IgD-negative memory B cell (primary cell): ENCODE data around the gene SIX4. TPM values are rescaled to one million over a fixed set of nuclear protein-coding genes. Genes with fewer than 3 reads are reported as not detected.

Experiments
- H3K27ac Mint-ChIP-seq, 3 donors: one replicate each; pipeline ENCODE4 v1.8.0; 2020 to 2022; ENCODE audit warnings: mild to moderate bottlenecking in 3 of 3, mixed read lengths in 3 of 3, moderate library complexity in 1 of 3
- H3K27me3 Mint-ChIP-seq: one replicate; pipeline ENCODE4 v1.8.0; 2021; ENCODE audit warnings: mixed read lengths
- H3K36me3 Mint-ChIP-seq: one replicate; pipeline ENCODE4 v1.8.0; 2020; ENCODE audit warnings: mild to moderate bottlenecking, mixed read lengths
- H3K4me1 Mint-ChIP-seq, 3 donors: one replicate each; pipeline ENCODE4 v1.8.0; 2020 to 2022; ENCODE audit warnings: mixed read lengths in 3 of 3, mild to moderate bottlenecking in 1 of 3
- H3K4me3 Mint-ChIP-seq, 4 donors: one replicate each; pipeline ENCODE4 v1.8.0; 2020 to 2022; ENCODE audit warnings: mild to moderate bottlenecking in 4 of 4, mixed read lengths in 4 of 4, moderate library complexity in 3 of 4
- H3K9me3 Mint-ChIP-seq, 3 donors: one replicate each; pipeline ENCODE4 v1.8.0; 2020 to 2021; ENCODE audit warnings: mixed read lengths in 3 of 3, mild to moderate bottlenecking in 1 of 3
- polyA plus RNA-seq: library from polyadenylated mRNA; unstranded; fragments of 300-500 nt; fragmentation: Illumina TruSeq; gene quantifications from one replicate; pipeline ENCODE4 v1.2.3, GENCODE V29; 2021

Gene SIX4
- polyA plus RNA-seq, 1 donor from 2014 or later = not detected

GRCh38 chr14:60695327-60695726, 28.8 kb downstream of the SIX4 start:
- Mint-ChIP-seq H3K27ac (no peak overlapping the region), H3K27me3 (peaks cover 7% of the 10 kb centered on the region), H3K36me3 (no peaks in the 10 kb centered on the region), H3K4me1 (no peaks in the 10 kb centered on the region), H3K4me3 (no peak overlapping the region), H3K9me3 (peaks cover 3 to 6% (median 5%) of the 10 kb centered on the region in 3 donors)

DNA sequence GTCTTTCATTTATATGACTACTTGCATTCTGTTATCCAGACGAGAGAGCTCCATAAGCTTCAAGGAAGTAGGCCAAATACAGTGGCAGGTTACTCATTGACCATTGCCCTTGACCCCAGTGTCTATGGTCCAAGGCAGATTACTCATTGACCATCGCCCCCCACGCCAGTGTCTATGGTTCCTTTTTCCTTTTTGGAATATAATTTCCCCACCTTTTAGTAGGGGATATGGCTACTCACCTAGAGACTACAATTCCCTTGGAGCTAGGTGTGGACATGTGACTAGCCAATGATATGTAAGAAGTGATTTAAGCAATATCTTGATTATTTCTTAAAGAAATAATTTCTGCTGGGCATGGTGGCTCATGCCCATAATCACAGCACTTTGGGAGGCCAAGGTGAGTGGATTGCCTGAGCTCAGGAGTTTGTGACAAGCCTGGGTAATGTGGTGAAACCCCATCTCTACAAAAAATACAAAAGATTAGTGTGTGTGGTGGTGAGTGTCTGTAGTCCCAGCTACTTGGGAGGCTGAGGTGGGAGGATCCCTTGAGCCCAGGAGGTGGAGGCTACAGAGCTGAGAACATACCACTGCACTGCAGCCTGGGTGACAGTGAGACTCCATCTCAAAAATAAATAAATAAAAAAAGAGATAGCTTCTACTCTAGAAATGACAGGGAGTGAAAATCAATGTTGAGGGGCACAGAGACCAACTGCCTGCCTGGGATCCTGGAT, 32.6 kb downstream of the SIX4 start:
- H3K27ac Mint-ChIP-seq = no peak overlapping the region
- peaks cover 2% of the 10 kb centered on the region for H3K27me3 Mint-ChIP-seq
- no peak overlapping the region for H3K4me3 Mint-ChIP-seq
- H3K36me3 Mint-ChIP-seq = no peaks in the 10 kb centered on the region
- H3K4me1 Mint-ChIP-seq = no peaks in the 10 kb centered on the region
- no peaks in the 10 kb centered on the region for H3K9me3 Mint-ChIP-seq

DNA sequence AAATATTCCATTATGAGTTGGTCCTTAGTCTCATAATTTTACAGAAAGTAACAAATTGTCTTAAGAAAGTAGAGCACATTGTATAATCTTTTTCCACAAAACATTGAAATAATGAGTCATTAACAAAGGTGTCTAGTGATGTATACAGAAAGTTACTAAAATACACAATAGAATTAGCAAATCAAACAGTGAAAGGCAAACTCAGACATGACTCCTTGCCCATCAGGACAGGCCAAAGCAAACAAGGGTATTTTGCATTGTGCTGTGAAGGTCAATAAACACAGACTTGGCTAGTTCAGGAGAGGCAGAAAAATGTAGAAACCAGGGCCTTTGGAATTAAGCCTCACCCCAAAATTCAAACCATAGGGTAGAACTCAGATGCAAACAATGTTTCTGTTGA, 37.3 kb downstream of the SIX4 start:
- H3K4me1 Mint-ChIP-seq = peaks cover 0 to 2% (median 0%) of the 10 kb centered on the region in 3 donors
- H3K4me3 Mint-ChIP-seq = no peak overlapping the region
- no peak overlapping the region for H3K27ac Mint-ChIP-seq
- no peaks in the 10 kb centered on the region for H3K36me3 Mint-ChIP-seq
- no peaks in the 10 kb centered on the region for H3K27me3 Mint-ChIP-seq
- peaks cover 0 to 5% (median 5%) of the 10 kb centered on the region in 3 donors for H3K9me3 Mint-ChIP-seq

- Mint-ChIP-seq H3K27ac (no peak overlapping the region), H3K4me3 (no peak overlapping the region), H3K27me3 (peaks cover 5% of the 10 kb centered on the region), H3K4me1 (peaks cover 0 to 2% (median 0%) of the 10 kb centered on the region in 3 donors), H3K9me3 (peaks cover 3 to 5% (median 5%) of the 10 kb centered on the region in 3 donors), H3K36me3 (no peaks in the 10 kb centered on the region)
Observed at GRCh38 chr14:60684203-60684602, 39.9 kb downstream of the SIX4 start.

DNA sequence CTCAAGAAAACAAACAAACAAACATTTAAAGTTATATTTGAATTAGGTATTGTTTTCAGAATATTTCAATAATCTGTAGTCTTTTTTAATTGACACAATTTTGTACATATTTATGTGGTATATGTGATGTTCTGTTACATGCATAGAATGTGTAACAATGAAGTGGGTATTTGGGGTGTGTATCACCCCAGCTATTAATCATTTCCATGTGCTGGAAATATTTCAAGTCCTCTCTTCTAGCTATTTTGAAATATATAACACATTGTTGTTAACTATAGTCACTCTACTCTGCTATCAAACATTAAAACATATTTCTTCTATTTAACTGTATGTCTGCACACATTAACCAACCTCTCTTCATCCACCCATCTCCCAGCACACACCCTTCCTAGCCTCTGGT, 42.9 kb downstream of the SIX4 start:
- no peak overlapping the region for H3K27ac Mint-ChIP-seq
- no peak overlapping the region for H3K4me3 Mint-ChIP-seq
- peaks cover 3 to 5% (median 5%) of the 10 kb centered on the region in 3 donors for H3K9me3 Mint-ChIP-seq
- H3K27me3 Mint-ChIP-seq = peaks cover 5% of the 10 kb centered on the region
- H3K4me1 Mint-ChIP-seq = peaks cover 0 to 2% (median 0%) of the 10 kb centered on the region in 3 donors
- H3K36me3 Mint-ChIP-seq = no peaks in the 10 kb centered on the region

DNA sequence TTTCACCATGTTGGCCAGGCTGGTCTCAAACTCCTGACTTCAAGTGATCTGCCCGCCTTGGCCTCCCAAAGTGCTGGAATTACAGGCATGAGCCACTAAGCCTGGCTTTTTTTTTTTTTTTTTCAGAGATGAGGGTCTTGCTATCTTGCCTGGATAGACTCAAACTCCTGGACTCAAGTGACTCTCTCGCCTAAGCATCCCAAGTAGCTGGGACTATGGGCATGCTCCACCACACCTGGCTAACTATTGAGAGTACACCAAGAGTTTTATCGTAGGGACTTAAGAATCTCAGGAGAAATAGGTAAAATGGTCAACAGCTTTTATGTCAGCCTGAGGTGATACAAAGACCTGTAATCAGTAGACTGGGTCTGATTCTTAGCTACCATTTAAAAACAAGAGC, 43.6 kb downstream of the SIX4 start:
- no peak overlapping the region for H3K4me3 Mint-ChIP-seq
- H3K36me3 Mint-ChIP-seq = no peaks in the 10 kb centered on the region
- H3K27ac Mint-ChIP-seq = no peak overlapping the region
- peaks cover 3 to 5% (median 5%) of the 10 kb centered on the region in 3 donors for H3K9me3 Mint-ChIP-seq
- H3K27me3 Mint-ChIP-seq = peaks cover 5% of the 10 kb centered on the region
- H3K4me1 Mint-ChIP-seq = no peaks in the 10 kb centered on the region

DNA sequence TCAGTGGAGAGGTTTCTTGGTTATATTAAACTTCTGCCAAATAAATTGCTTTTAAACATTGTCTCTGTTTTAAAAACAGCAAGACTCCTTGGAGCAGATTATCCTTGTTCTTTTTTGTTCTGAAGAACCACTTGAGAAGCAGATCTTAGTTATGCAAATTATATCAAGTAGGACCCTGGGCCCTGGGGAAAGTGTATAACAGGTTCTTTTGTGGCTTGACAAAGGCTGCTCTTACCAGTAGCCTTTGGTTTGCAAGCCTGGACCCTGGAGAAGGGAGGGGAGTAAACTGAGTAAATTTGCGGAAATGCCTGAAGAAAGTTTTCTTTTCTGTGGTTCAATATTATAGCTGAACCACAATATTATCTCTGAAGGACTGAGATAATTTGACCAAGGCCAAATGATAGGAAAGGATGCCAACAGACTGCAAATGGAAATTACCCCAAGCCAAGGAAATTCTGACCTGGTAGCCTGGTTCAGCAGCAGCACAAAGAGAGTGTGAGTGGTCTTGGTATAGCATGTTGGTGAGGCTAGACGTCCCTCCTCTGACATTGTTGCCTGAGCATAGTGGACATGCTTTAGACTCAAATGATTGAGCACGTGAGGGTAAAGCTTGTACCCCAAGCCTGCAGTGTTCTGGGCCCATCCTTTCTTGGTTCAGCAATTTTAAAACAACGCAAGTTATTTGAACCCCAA, 44.4 kb downstream of the SIX4 start:
- Mint-ChIP-seq H3K27ac (no peak overlapping the region), H3K4me3 (no peak overlapping the region), H3K4me1 (no peaks in the 10 kb centered on the region), H3K27me3 (peaks cover 5% of the 10 kb centered on the region), H3K9me3 (peaks cover 3 to 5% (median 5%) of the 10 kb centered on the region in 3 donors), H3K36me3 (no peaks in the 10 kb centered on the region)

DNA sequence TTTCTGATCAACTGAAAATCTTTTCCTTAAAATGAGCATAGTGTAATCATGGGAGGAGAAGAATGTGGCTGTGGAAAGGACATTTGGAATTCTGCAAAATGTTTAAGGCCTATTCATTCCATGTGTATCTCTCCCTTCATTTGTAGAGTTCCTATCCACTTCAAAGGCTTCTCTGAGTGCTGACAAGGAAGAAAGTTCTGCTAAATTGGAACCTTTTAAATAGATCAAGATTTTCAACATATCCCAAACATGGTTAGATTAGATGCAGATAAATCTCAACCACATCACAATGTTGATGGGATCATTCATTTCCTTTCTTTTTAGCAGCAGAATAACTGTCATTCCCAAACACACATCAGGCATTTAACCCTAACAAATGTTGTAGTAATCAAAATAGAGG, 46.5 kb downstream of the SIX4 start:
- Mint-ChIP-seq H3K36me3 (no peaks in the 10 kb centered on the region), H3K9me3 (peaks cover 0 to 3% (median 0%) of the 10 kb centered on the region in 3 donors), H3K27me3 (peaks cover 6% of the 10 kb centered on the region), H3K27ac (no peak overlapping the region), H3K4me3 (no peak overlapping the region), H3K4me1 (no peaks in the 10 kb centered on the region)

DNA sequence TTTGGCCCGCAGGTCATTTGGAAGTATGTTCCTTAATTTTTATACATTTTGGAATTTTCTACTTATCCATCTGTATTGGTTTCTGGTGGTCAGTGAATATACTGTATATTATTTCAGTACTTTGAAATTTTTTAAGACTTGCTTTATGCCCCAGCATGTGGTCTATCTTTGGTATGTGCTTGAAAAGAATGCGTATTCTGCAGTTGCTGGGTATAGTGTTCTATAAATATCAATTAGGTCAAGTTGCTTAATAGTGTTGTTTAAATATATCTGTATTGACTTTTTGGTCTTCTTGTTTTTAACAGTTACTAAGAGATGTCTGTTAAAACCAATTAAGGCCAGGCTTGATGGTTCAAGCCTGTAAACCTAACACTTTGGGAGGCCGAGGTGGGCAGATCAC, 53.2 kb downstream of the SIX4 start:
- peaks cover 3% of the 10 kb centered on the region for H3K27me3 Mint-ChIP-seq
- no peak overlapping the region for H3K27ac Mint-ChIP-seq
- H3K9me3 Mint-ChIP-seq = no peaks in the 10 kb centered on the region
- H3K4me3 Mint-ChIP-seq = no peak overlapping the region
- no peaks in the 10 kb centered on the region for H3K36me3 Mint-ChIP-seq
- peaks cover 0 to 4% (median 0%) of the 10 kb centered on the region in 3 donors for H3K4me1 Mint-ChIP-seq

- Mint-ChIP-seq H3K4me3 (no peak overlapping the region), H3K27me3 (peaks cover 13% of the 10 kb centered on the region), H3K36me3 (no peaks in the 10 kb centered on the region), H3K4me1 (peaks cover 0 to 4% (median 0%) of the 10 kb centered on the region in 3 donors), H3K9me3 (no peaks in the 10 kb centered on the region), H3K27ac (no peak overlapping the region)
Observed at GRCh38 chr14:60668431-60669112, 55.6 kb downstream of the SIX4 start.

DNA sequence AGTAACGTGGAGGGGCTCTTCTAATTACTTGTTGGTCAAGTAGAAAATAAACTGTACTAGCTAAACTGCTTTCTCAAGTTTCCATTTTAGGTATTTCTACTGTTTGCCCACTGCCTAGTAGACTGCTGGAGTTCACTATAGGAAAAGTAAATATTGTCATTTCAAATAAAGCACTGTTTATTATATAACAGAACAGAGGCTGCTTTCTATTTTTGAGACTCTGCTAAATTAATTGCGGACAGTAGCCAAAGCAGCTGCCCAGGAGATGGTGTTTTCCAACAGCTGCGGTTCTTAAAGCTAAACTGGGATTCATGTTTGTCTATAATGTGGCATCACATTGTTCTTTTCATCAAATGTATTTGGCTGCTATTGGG, 59.0 kb downstream of the SIX4 start:
- Mint-ChIP-seq H3K36me3 (no peaks in the 10 kb centered on the region), H3K4me1 (peaks cover 0 to 4% (median 0%) of the 10 kb centered on the region in 3 donors), H3K9me3 (no peaks in the 10 kb centered on the region), H3K27me3 (peaks cover 26% of the 10 kb centered on the region), H3K4me3 (no peak overlapping the region), H3K27ac (no peak overlapping the region)

DNA sequence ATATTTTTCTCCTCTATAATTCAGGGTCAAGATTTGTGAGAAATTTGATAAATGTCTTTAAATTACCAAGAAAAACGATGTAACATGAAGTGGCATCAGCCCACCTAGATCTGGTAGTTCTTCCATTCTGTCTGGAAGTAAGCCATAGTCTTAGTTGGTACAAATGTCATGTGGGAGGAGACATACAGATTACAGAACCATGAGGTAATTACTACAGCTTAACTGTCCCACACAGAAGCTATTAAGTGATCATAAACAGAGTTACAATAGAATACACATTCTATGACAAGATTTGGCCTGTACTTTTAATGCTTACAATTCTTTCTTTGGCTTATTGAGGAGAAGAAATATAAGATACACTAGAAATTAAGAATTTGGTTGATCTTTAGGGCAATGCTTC, 61.2 kb downstream of the SIX4 start:
- Mint-ChIP-seq H3K27me3 (peaks cover 39% of the 10 kb centered on the region), H3K9me3 (peaks cover 0 to 3% (median 0%) of the 10 kb centered on the region in 3 donors)

DNA sequence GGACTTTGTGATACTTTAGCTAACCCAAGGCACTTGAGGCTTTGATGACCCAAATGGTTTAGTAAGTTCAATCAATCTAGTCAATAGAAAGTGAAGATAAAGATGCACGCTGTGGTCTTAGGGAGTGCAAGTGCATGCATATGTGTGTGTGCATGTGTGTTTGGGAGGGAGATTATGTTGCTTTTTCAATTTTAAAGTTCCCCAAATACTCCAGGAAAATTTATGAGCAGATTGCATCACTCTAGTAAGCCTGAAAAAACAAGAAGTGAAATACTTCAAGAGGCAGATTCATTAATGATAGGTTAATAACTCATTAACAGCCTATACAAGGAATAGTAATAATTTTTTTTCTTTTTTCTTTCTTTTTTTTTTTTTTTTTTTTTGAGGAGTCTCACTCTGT, 62.4 kb downstream of the SIX4 start:
- peaks cover 10 to 26% (median 16%) of the 10 kb centered on the region in 3 donors for H3K4me1 Mint-ChIP-seq
- no peak overlapping the region for H3K4me3 Mint-ChIP-seq
- peaks cover 49% of the 10 kb centered on the region for H3K27me3 Mint-ChIP-seq
- peaks cover 0 to 4% (median 0%) of the 10 kb centered on the region in 3 donors for H3K9me3 Mint-ChIP-seq
- no peaks in the 10 kb centered on the region for H3K36me3 Mint-ChIP-seq
- no peak overlapping the region for H3K27ac Mint-ChIP-seq

More for the DNA sequence above, 61.2 kb downstream of the SIX4 start:
- Mint-ChIP-seq H3K27ac (no peak overlapping the region), H3K4me3 (no peak overlapping the region), H3K4me1 (peaks cover 6 to 16% (median 14%) of the 10 kb centered on the region in 3 donors), H3K36me3 (no peaks in the 10 kb centered on the region)
